GM10847 (cell line): ENCODE data around the gene FAM193A.

Source experiments
- POLR2A ChIP-seq: IDR thresholded peaks from 2 replicates; pipeline ENCODE4 v1.6.1; 2011; ENCODE audit not compliant: insufficient read length; ENCODE audit errors: extremely low read depth

The FAM193A gene

GRCh38 chr4:2733844-2734574 lies 197.6 kb downstream of the FAM193A start:
- no peak for TF ChIP-seq POLR2A

GRCh38 chr4:2734612-2735011 lies 198.2 kb downstream of the FAM193A start:
- no peak for TF ChIP-seq POLR2A

GRCh38 chr4:2735869-2736268 lies 199.4 kb downstream of the FAM193A start:
- TF ChIP-seq POLR2A, result no peak

- no peak for TF ChIP-seq POLR2A
These were observed 205.2 kb downstream of the FAM193A start for GRCh38 chr4:2741626-2742025.

GRCh38 chr4:2742081-2742822 lies 205.8 kb downstream of the FAM193A start:
- no peak for TF ChIP-seq POLR2A

- TF ChIP-seq POLR2A, result no peak
These were observed 206.5 kb downstream of the FAM193A start for GRCh38 chr4:2742823-2743517.

- no peak for TF ChIP-seq POLR2A
These were observed 207.3 kb downstream of the FAM193A start for GRCh38 chr4:2743518-2744445.

- TF ChIP-seq POLR2A, result no peak
These were observed 208.3 kb downstream of the FAM193A start for GRCh38 chr4:2744576-2745270.

GRCh38 chr4:2745516-2745915 lies 209.1 kb downstream of the FAM193A start:
- no peak for TF ChIP-seq POLR2A

GRCh38 chr4:2745981-2746806 lies 209.7 kb downstream of the FAM193A start:
- no peak for TF ChIP-seq POLR2A

GRCh38 chr4:2746891-2747695 lies 210.6 kb downstream of the FAM193A start:
- no peak for TF ChIP-seq POLR2A

- TF ChIP-seq POLR2A, result no peak
These were observed 214.5 kb downstream of the FAM193A start for GRCh38 chr4:2750719-2751605.
